Breast epithelium (tissue), 3 donors: Measurements from ENCODE around the gene DYNC1I1.

Experiments
- POLR2A ChIP-seq: fragments of 450-650 bp; IDR thresholded peaks from one replicate; pipeline ENCODE4 v1.6.1; 2016; ENCODE audit warnings: antibody characterized with exemption, mild to moderate bottlenecking, moderate library complexity
- POLR2AphosphoS5 ChIP-seq, 3 donors: sonication (generic); formaldehyde crosslinking; IDR thresholded peaks; one replicate each; pipeline ENCODE4 v1.6.1; 2017; ENCODE audit warnings: antibody characterized with exemption in 3 of 3
- TF ChIP-seq, protein P1 (sequence below), 3 donors: fragments of 450-650 bp; IDR thresholded peaks; one replicate each; pipeline ENCODE4 v1.5.1; 2016 to 2017; ENCODE audit warnings: antibody characterized with exemption in 3 of 3, mild to moderate bottlenecking in 3 of 3, moderate library complexity in 3 of 3

DNA sequence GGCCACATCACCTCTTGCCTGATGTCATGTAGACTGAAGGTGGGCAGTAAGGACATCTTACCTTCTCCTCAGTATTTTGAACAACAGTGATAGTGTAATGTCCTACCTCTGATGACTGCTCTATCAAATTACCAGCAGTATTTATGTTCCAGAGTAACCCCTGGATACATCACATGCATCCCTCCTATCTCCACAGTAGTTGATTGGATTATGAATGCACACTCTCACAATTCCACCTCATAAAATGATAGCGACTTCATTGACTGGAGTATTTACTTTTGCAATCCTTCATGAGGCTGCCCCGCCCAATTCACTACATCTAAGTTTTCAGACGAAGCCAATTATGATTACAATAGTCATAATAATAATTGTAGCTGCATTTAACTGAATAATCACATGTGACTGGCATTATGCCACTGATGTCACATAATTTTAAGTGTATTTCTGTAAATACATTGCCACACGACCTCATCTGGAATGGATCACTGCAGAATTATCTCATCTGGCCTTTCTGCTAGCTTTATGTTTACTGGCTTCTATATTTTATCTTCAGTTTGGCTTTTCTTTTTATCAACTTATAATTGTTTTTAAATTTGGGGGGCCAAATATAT lies 280.6 kb downstream of the DYNC1I1 start:
- TF ChIP-seq, protein P1, sequence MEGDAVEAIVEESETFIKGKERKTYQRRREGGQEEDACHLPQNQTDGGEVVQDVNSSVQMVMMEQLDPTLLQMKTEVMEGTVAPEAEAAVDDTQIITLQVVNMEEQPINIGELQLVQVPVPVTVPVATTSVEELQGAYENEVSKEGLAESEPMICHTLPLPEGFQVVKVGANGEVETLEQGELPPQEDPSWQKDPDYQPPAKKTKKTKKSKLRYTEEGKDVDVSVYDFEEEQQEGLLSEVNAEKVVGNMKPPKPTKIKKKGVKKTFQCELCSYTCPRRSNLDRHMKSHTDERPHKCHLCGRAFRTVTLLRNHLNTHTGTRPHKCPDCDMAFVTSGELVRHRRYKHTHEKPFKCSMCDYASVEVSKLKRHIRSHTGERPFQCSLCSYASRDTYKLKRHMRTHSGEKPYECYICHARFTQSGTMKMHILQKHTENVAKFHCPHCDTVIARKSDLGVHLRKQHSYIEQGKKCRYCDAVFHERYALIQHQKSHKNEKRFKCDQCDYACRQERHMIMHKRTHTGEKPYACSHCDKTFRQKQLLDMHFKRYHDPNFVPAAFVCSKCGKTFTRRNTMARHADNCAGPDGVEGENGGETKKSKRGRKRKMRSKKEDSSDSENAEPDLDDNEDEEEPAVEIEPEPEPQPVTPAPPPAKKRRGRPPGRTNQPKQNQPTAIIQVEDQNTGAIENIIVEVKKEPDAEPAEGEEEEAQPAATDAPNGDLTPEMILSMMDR (IDR thresholded peaks at IDR 0.05), result no peak
- TF ChIP-seq POLR2A, result no peak
- no peak for TF ChIP-seq POLR2AphosphoS5 (IDR thresholded peaks at IDR 0.05)
